BE2C (cell line): ENCODE results near the gene PGAP1.

Experiments used
- DNase-seq: peaks from one replicate; pipeline ENCODE4 v3.0.0-alpha.2; 2020
- H3K27me3 ChIP-seq: fragments of 250-450 bp; sonication (Bioruptor Pico); 2 replicates; pipeline ENCODE4 v1.5.1; 2020; ENCODE audit warnings: mild to moderate bottlenecking
- H3K36me3 ChIP-seq: fragments of 250-450 bp; sonication (Bioruptor Pico); 2 replicates; pipeline ENCODE4 v1.5.1; 2020; ENCODE audit warnings: mild to moderate bottlenecking
- H3K4me1 ChIP-seq: fragments of 250-450 bp; sonication (Bioruptor Pico); 2 replicates; pipeline ENCODE4 v1.5.1; 2020
- H3K4me3 ChIP-seq: 2 replicates; pipeline ENCODE4 v1.5.1; 2011; ENCODE audit warnings: low read depth, low read length
- H3K9me3 ChIP-seq: fragments of 250-450 bp; sonication (Bioruptor Pico); 2 replicates; pipeline ENCODE4 v1.5.1; 2020
- TF ChIP-seq, protein P1 (sequence below): IDR thresholded peaks from 2 replicates; pipeline ENCODE4 v1.5.1; 2012; ENCODE audit warnings: mild to moderate bottlenecking, low read depth, low read length

Gene PGAP1

DNA sequence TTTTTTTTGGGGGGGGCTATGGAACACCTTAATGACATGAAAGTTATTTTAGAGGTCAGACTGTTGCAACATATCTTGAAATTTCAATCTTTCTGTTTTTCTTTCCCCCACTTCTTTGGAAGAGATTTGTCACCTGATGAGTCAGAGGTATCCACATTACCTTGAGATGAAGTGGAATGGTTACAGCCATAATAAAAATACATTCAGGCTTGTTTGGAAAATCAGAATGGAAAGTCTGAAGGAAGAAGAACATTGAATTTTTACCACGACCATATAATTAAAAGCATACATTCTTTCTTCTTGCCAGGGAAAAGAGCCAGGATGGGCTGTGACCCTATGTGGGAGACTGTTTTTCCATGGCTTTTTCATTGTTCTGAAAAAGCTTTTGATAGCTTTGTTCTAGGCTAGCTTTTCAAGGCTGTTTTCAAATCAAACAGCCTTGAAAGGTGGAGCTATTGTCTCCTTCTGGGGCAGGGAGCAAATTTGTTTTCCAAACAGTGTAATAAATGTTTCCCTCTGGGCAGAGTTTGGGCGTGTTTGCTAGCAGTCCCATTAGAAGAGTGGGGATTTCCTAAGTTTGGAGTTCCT, 124.7 kb downstream of the PGAP1 start:
- Histone ChIP-seq H3K27me3 (no peaks in the 10 kb centered on the region; the same call in 1 of the 2 replicates), H3K36me3 (peaks cover 11% of the 10 kb centered on the region), H3K4me3 (no peak overlapping the region), H3K9me3 (no peaks in the 10 kb centered on the region), H3K4me1 (no peaks in the 10 kb centered on the region; the same call in 1 of the 2 replicates)
- DNase-seq: no peak
- TF ChIP-seq, protein P1, sequence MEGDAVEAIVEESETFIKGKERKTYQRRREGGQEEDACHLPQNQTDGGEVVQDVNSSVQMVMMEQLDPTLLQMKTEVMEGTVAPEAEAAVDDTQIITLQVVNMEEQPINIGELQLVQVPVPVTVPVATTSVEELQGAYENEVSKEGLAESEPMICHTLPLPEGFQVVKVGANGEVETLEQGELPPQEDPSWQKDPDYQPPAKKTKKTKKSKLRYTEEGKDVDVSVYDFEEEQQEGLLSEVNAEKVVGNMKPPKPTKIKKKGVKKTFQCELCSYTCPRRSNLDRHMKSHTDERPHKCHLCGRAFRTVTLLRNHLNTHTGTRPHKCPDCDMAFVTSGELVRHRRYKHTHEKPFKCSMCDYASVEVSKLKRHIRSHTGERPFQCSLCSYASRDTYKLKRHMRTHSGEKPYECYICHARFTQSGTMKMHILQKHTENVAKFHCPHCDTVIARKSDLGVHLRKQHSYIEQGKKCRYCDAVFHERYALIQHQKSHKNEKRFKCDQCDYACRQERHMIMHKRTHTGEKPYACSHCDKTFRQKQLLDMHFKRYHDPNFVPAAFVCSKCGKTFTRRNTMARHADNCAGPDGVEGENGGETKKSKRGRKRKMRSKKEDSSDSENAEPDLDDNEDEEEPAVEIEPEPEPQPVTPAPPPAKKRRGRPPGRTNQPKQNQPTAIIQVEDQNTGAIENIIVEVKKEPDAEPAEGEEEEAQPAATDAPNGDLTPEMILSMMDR: no peak

GRCh38 chr2:196798980-196799379, 127.5 kb downstream of the PGAP1 start:
- H3K4me3 ChIP-seq: peak overlapping the region; percentile 100
- TF ChIP-seq, protein P1: no peak
- peaks cover 33% of the 10 kb centered on the region for H3K36me3 ChIP-seq
- no peaks in the 10 kb centered on the region for H3K9me3 ChIP-seq
- no peaks in the 10 kb centered on the region; the same call in 1 of the 2 replicates for H3K4me1 ChIP-seq
- no peaks in the 10 kb centered on the region for H3K27me3 ChIP-seq
- DNase-seq: no peak

DNA sequence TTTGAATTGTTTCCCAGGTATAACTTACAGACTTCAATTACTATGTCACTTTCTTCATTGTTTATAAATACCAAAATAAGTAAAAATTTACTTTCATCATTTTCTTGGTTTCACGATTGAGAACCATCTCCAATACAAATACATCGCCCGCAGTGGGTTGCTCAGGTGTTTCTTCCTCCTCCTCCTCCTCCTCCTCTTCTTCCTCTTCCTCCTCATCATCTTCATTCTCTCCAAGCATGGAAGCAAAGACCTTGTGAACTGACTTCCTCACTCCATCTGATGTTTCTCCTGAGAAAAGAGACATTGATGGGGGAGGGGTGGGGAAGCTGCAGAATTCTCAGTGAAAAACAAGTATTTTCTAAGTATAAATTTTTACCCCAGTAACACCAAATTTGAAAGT, 133.6 kb downstream of the PGAP1 start:
- Histone ChIP-seq H3K36me3 (peaks cover 91% of the 10 kb centered on the region), H3K4me1 (no peaks in the 10 kb centered on the region), H3K9me3 (no peaks in the 10 kb centered on the region), H3K4me3 (no peak overlapping the region), H3K27me3 (no peaks in the 10 kb centered on the region)
- TF ChIP-seq, protein P1: no peak
- no peak for DNase-seq

GRCh38 chr2:196783431-196784094, 142.9 kb downstream of the PGAP1 start:
- H3K9me3 ChIP-seq: no peaks in the 10 kb centered on the region
- DNase-seq: no peak
- TF ChIP-seq, protein P1: no peak
- peaks cover 80% of the 10 kb centered on the region for H3K36me3 ChIP-seq
- no peaks in the 10 kb centered on the region for H3K4me1 ChIP-seq
- H3K27me3 ChIP-seq: no peaks in the 10 kb centered on the region
- H3K4me3 ChIP-seq: no peak overlapping the region
